Choroid plexus epithelial cell (primary cell): ENCODE measurements around the gene BCAN.

Experiments
- DNase-seq: peaks from one replicate; pipeline ENCODE4 v3.0.0-alpha.2; 2010; ENCODE audit warnings: low read depth
- H3K4me3 ChIP-seq: 2 replicates; pipeline ENCODE4 v1.5.1; 2011; ENCODE audit warnings: low read depth, mild to moderate bottlenecking, control low read depth, low read length, moderate library complexity
- CTCF ChIP-seq: conservative IDR thresholded peaks from 2 replicates; pipeline ENCODE4 v1.5.1; 2011; ENCODE audit warnings: low read depth, mild to moderate bottlenecking, control low read depth, inconsistent platforms, low read length, moderate library complexity

BCAN gene

GRCh38 chr1:156700736-156701531, 59.0 kb downstream of the BCAN start:
- TF ChIP-seq CTCF: no peak
- no peak for DNase-seq
- H3K4me3 ChIP-seq: no peak overlapping the region

GRCh38 chr1:156703336-156703735, 61.4 kb downstream of the BCAN start:
- TF ChIP-seq CTCF: no peak
- peak overlapping the region; percentile 3 for H3K4me3 ChIP-seq
- DNase-seq: no peak

GRCh38 chr1:156703741-156704140, 61.8 kb downstream of the BCAN start:
- peak; percentile 21 for TF ChIP-seq CTCF
- H3K4me3 ChIP-seq: peak overlapping the region; percentile 3
- peak; percentile 69 for DNase-seq

GRCh38 chr1:156704166-156704711, 62.3 kb downstream of the BCAN start:
- DNase-seq: no peak
- TF ChIP-seq CTCF: no peak
- peak overlapping the region; percentile 49 for H3K4me3 ChIP-seq

- H3K4me3 ChIP-seq: peak overlapping the region; percentile 49
- peak; percentile 54 for DNase-seq
- no peak for TF ChIP-seq CTCF
Observed at GRCh38 chr1:156704930-156705320, 63.0 kb downstream of the BCAN start.

GRCh38 chr1:156705321-156705917, 63.5 kb downstream of the BCAN start, which contains the start of gene CRABP2:
CRABP2 (minus strand) TSS chr1:156705583; CDS start chr1:156705446, 137 bp downstream.
- peak; percentile 28 for DNase-seq
- peak within 1 kb of the TSS; percentile 49 for H3K4me3 ChIP-seq
- TF ChIP-seq CTCF: no peak
